ENCODE measurements around the gene TLR7.

DNA sequence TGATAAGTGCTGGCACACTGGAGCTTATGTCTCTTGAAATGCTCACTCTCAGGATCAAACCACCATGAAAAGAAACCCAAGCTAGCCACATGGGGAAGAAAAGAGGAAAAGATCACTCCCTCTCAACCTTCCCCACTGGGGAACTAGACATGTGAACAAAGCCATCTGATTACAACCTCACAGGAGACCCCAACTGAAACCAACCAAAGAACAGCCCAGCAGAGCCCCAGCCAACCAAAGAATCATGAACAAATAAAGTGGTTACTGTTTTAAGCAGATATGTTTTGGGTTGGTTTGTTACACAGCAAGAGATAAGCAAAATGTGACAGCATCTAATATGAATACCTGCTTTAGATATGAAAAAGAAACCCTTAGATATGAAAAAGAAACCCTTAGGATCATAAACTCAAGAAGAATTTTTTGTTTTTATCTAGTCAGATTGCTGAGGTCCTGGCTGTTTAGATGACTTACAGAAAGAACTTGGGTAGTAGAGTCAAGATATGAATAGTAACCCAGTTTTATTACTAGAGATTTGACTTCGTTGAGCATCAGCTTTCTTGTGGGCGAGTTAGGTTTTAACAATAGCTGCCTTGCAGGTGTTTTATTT, 23.7 kb upstream of the TLR7 start:
- no peak for TF ChIP-seq POLR2A (IDR thresholded peaks at IDR 0.05; ENCODE audit: low read depth)
- TF ChIP-seq, protein P1, sequence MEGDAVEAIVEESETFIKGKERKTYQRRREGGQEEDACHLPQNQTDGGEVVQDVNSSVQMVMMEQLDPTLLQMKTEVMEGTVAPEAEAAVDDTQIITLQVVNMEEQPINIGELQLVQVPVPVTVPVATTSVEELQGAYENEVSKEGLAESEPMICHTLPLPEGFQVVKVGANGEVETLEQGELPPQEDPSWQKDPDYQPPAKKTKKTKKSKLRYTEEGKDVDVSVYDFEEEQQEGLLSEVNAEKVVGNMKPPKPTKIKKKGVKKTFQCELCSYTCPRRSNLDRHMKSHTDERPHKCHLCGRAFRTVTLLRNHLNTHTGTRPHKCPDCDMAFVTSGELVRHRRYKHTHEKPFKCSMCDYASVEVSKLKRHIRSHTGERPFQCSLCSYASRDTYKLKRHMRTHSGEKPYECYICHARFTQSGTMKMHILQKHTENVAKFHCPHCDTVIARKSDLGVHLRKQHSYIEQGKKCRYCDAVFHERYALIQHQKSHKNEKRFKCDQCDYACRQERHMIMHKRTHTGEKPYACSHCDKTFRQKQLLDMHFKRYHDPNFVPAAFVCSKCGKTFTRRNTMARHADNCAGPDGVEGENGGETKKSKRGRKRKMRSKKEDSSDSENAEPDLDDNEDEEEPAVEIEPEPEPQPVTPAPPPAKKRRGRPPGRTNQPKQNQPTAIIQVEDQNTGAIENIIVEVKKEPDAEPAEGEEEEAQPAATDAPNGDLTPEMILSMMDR (IDR thresholded peaks at IDR 0.05), result no peak
- no peak for TF ChIP-seq POLR2AphosphoS5 (IDR thresholded peaks at IDR 0.05)
